ENCODE results near the gene APEH.
"Not testable (repeated sequence)": the region's sequence is repeated elsewhere in the genome, so short reads cannot be mapped to it uniquely, and the experiment has no call there.

APEH gene

GRCh38 chr3:49688338-49689045 is 14.3 kb downstream of the APEH start:
- DNase-seq (ENCODE audit: insufficient read length, low spot score); FAIRE-seq: not testable (repeated sequence)

DNA sequence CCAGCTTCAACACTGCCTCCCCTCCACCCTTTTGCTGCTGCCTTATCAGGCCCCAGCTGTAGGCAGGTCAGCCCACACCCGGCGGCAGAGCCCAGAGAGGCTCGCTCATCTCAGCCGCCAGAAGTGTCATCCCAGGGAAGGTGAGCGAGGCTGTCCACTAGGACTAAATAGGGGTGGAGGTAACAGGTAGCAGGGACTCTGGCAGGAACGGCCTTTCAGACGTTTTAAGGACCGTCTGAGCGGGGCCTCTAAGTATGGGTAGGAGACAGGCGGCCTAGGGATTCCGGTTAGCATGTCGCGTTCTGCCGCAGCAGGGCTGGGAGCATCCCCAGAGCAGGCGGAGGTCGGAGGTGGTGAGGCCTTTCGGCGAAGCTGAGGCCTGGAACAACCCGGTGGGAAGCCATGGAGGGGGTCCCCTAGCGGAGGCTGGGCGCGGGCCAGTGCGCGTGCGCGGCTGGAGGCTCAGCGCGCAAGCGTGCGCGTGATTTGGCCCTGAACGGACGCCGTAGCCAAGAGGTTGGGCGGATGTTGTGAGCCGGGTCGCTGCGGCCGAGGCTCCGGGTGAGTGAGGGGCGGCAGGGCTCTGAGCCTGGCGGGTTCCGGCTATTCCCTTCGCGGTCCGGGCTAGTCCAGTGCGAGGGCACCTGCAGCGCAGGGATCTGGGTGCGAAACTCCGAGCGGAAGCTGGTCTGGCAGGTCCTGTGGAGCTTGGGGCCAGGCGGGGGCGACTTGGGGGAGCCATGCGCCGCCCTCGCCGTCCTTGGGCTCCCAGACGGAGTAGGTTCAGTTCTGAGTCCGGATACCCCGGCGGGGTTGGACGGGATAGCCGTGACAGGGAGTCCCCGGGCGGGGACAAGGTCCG is 15.1 kb downstream of the APEH start, which contains the start of the genes MST1 and RNF123:
TSS of gene MST1 (minus strand) at position 429 of the 862 bp plus-strand sequence. CDS start 783 bp downstream, outside the sequence.
TSS of gene RNF123 (plus strand) at position 512 of the 862 bp plus-strand sequence. CDS start 1,609 bp downstream, outside the sequence.
- DNase-seq (ENCODE audit: insufficient read length, low spot score): peak; percentile 86

DNA sequence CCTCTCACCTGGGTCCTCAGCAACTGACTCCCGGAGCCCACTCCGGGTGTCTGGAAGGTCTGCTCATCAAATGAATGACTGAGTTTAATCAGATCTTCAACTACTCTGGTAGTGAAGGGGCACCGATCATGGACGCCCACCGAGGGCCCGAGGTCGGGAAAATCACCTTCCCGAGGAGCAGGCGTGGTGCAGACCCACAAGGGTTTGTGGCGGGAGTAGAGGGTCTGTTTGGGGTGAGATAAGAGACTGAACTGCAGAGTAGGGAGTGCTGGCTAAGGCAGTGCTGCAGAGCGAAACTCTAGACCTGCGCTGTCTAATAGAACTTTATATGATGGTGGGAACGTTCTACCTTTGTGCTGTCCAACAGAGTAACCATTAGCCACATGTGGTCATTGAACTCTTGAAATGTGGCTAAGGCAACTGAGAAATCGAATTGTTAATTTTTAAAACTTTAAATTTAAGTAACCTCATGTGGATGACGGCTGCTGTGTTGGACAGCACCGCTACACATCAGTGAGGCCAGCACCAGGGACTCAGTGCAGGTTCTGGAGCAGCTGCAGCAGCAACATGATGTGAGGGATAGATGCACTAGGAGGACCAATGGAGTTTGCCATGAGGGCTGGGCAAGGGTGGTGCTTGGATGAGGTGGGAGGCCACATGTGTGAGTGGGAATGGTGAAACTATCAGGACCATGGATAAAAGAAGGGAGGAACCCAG is 15.9 kb downstream of the APEH start:
- peak; percentile 46 for FAIRE-seq
- not testable (repeated sequence) for DNase-seq (ENCODE audit: insufficient read length, low spot score)

More for the DNA sequence above, 15.1 kb downstream of the APEH start, which contains the start of the genes MST1 and RNF123:
- FAIRE-seq: no peak

DNA sequence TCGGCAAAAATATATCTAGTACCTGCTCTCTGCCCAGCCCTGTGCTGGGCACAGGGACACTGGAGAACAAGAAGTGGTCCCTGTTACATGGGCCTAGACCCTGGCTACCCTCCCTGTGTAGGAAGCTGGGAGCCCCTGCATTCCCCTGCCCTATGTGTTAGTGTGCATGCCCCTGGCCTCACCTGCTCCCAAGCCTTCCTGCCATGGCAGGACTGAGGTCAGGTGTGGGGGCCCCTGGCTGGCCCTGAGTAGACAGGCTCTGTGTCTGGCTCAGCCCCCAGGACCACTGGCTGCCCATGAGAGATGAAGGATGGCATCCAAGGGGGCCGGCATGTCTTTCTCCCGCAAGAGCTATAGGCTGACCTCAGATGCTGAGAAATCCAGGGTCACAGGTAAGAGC is 16.7 kb downstream of the APEH start:
- not testable (repeated sequence) for FAIRE-seq; DNase-seq (ENCODE audit: insufficient read length, low spot score)

- DNase-seq (ENCODE audit: insufficient read length, low spot score); FAIRE-seq: not testable (repeated sequence)
Observed at GRCh38 chr3:49691481-49691880, 17.3 kb downstream of the APEH start.

DNA sequence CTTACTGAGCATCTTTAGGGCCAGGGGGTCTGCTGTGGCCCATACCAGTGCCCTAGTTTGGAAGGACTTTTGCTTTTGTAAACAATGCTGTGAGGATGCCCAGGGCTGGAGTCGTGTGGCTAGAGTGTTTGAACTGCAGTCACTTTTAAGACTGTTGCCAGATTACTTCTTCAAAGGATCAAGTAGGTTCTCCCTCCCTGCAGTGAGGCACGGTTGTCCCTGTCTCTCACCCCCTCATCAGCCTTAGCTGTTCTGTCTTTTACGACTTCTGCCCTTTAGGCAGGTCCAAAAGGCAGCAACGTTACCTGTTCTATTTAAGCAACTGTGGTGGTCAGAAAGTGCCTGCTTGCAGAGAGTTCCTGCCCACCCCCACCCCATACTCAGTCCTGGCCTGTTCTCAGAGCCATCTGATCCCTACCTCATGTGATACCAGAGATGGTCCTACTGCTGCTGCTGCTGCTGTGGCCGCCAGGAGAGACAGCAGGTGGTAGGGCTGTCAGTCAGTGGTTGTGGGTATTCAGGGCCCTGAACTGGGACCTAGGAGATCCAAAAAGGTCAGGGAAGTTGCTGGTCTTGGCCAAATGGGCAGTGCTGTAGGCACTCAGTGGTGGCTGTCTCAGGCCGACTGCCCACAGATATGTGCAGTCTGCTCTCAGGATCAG is 20.4 kb downstream of the APEH start:
- DNase-seq (ENCODE audit: insufficient read length, low spot score): not testable (repeated sequence)
- FAIRE-seq: peak; percentile 4

GRCh38 chr3:49695350-49696015 is 21.3 kb downstream of the APEH start:
- FAIRE-seq: peak; percentile 91
- DNase-seq (ENCODE audit: insufficient read length, low spot score): not testable (repeated sequence)

- DNase-seq (ENCODE audit: insufficient read length, low spot score): no peak
- FAIRE-seq: no peak
Observed at GRCh38 chr3:49699281-49699979, 25.3 kb downstream of the APEH start.

DNA sequence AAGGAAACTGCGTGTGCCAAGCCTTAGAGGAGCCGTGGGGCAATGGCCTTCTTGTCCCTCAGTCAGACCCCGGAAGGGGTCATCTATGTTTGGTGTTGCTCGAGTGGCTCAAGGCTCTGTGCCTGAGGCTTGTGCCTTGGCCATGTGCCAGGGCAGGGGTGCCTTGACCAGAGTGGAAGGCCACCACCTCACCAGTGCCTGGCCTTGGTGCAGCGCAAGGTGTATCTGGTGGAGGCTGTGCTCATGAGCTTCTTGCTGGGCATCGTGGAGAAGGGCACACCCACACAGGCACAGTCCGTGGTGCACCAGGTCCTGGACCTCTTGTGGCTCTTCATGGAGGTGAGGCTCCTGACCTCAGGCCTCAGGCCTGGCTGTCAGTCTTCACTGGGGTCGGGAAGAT is 25.9 kb downstream of the APEH start:
- no peak for DNase-seq (ENCODE audit: insufficient read length, low spot score)
- FAIRE-seq: no peak

DNA sequence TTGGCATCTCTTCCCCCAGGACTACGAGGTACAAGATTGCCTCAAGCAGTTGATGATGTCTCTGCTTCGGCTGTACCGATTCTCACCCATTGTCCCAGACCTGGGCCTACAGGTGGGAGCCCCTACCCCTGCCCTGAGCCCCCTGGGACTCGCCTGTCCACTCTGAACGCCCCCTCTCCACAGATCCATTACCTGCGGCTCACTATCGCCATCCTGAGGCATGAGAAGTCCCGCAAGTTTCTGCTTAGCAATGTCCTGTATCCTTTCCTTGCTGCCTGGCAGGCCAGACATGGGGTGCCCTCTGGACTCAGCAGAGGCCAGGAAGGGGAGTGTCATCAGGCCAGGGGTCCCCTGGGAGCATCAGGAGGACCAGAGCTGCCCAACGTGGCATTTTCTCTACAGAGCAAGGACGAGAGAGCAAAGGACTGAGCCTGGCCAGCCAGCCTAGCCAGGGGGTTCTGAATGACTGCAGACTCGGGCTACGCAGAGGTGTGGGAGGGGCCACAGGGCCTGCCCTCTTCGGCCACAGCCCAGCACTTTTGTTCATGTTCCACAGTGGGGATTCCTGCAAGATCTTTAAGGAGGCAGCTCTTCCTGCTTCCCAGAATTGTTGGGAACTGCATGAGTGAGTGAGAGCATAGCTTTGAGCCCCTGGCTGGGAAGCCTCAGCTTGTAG is 26.4 kb downstream of the APEH start:
- FAIRE-seq: no peak
- DNase-seq (ENCODE audit: insufficient read length, low spot score): no peak

- FAIRE-seq: no peak
- DNase-seq (ENCODE audit: insufficient read length, low spot score): no peak
Observed at GRCh38 chr3:49701388-49702077, 27.4 kb downstream of the APEH start.

DNA sequence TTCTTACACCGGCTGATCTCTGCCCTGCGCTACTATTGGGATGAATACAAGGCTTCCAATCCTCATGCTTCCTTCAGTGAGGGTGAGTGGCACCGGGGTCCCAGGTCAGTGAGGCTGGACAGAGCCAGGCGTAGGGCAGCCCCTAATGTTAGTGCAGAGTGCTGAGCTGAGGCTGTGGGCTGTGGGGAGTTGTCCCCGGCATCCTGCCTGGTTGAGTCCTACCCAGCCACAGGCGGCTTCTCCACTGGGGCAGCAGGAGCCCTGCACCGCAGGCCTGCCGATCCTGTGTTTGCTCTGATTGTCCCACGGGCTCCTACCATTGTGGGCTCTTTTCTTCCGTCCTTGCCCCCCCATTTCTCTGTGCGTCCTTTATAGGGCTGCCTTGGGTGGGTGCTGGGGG is 28.5 kb downstream of the APEH start:
- FAIRE-seq (no peak), DNase-seq (ENCODE audit: insufficient read length, low spot score) (no peak)

DNA sequence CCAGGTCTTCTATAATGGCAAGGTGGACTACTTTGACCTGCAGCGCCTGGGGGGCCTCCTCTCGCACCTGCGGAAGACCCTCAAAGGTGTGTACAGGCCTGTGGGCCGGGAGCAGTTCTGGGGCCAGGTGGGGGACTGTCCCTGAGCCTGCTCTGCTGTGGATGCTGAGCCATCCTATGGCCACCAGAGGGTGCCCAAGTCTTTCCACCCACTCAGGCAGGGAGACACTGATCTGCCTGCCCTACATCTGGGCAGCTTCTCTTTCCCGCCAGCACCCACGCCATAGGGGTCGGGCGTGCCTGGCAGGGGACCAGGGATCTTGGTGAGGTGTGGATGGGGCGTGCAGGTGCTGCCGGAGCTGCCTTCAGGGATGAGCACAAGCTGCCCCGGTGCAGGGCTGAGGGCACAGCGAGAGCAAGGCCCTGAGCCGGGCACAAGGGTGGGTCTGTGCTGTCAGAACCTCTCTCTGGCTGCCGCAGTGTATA is 29.3 kb downstream of the APEH start:
- peak; percentile 91 for FAIRE-seq
- DNase-seq (ENCODE audit: insufficient read length, low spot score): peak; percentile 84

DNA sequence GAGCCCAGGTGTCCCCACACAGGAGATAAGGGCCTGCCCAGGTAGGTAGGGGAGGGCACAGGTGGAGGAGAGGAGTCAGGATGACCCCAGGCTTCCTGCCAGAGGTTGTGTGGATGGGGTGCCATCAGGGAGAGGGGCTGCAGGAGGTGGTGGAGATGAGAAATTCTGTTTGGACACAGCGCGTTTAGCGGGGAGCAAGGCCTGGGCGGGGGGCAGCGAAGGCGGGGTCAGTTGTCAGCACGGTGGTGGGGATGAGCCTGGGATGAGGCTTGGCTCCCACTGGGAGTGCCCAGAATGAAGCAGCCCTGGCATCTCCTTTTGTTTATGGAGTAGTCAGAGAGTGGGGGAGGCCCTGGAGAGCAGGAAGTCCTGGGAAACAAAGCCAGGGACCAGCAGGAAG is 29.8 kb downstream of the APEH start:
- FAIRE-seq: no peak

DNA sequence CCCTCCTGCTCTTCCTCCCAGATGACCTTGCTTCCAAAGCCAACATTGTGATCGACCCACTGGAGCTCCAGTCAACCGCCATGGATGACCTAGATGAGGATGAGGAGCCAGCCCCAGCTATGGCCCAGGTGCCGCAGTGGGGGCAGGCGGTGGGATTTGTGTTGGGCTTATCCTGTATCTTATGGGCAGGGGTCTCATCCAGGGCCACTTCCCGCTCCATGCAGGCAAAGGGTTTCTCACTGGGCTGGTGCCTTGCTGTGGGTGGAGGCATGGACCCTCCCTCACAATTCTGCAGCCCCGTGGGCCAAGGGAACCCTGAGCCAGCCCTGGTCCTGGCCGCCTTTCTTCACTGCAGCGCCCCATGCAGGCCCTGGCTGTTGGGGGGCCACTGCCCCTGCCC is 30.5 kb downstream of the APEH start:
- FAIRE-seq: no peak

More for the DNA sequence above, 29.8 kb downstream of the APEH start:
- DNase-seq (ENCODE audit: insufficient read length, low spot score): no peak

DNA sequence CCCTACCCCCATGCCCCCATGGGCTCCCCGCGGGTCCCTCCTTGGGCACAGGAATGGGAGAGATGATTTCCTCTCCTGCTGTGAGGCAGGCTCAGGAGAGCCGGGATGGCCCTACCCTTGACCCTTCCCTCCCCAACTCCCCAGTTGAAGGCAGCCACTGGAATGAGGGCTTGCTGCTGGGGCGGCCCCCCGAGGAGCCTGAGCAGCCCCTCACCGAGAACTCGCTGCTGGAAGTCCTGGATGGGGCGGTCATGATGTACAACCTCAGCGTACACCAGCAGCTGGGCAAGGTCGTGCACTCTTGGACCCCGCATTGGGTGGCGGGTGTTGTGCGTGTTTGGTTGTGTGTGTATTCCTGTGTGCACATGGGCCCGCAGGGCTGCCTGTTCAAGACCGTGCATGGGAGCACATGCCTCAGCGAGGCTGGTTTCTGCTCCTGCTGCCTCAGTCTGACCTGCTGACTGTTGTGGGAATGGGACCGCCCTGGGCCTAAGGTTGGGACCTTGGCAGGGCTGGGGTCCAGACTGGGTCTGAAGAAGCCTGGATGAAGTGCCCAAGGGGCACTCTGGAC is 31.3 kb downstream of the APEH start:
- no peak for FAIRE-seq
- no peak for DNase-seq (ENCODE audit: insufficient read length, low spot score)

More for the DNA sequence above, 30.5 kb downstream of the APEH start:
- DNase-seq (ENCODE audit: insufficient read length, low spot score): no peak

DNA sequence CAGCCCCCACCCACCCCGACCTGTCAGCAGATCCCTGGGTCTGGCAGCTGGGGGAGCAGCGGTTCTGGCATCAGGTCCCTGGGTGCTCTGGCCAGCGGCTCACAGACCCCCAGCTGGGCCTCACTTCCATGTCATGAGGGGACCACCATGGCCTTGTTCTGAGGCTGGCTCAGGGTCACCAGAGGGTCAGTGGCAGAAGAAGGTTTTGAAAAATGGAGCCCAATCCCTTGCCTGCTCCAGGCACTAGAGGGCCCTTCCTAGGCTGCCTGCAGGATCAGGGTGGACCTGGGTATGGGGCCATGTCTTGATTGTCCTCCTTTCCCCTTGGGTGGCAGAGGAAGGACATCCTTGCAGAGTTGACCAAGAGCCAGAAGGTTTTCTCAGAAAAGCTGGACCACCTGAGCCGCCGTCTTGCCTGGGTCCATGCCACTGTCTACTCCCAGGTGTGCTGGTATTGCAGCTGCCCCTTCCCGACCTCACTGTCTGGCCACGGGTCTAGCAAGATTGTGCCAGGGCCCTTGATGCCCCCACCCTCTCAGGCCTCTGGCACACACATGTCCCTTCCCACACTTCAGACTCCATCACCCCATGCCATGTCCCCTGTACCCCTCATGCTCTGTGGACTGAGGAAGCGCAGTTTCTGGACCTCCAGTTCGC is 32.4 kb downstream of the APEH start:
- no peak for FAIRE-seq
- DNase-seq (ENCODE audit: insufficient read length, low spot score): no peak
